GM18907 (cell line): ENCODE results near the gene HSP90AB1.

Source experiments
- ATAC-seq: cut with Tn5 transposase; IDR thresholded peaks from one replicate; pipeline ENCODE4 v1.9.1; 2021; ENCODE audit warnings: mild to moderate bottlenecking, moderate library complexity; ENCODE audit not compliant: unreplicated experiment

The HSP90AB1 gene

DNA sequence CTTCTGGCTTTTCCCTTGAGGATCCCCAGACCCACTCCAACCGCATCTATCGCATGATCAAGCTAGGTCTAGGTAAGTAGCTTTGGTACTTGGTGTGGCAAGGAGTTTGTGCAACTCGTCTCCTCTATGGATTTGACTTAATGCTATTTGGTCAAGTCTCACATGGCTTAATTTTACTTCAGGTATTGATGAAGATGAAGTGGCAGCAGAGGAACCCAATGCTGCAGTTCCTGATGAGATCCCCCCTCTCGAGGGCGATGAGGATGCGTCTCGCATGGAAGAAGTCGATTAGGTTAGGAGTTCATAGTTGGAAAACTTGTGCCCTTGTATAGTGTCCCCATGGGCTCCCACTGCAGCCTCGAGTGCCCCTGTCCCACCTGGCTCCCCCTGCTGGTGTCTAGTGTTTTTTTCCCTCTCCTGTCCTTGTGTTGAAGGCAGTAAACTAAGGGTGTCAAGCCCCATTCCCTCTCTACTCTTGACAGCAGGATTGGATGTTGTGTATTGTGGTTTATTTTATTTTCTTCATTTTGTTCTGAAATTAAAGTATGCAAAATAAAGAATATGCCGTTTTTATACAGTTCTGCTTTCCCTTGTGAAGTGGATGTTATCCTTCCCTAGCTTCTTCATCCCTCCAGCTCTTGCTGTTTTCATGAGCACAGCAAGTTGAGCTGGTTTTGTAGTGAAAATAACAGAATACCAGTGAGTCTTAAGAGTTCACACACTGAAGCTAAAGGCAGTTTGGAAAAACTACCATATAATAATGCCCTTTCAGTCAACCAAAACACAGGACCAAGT is 6.6 kb downstream of the HSP90AB1 start:
- no peak for ATAC-seq

DNA sequence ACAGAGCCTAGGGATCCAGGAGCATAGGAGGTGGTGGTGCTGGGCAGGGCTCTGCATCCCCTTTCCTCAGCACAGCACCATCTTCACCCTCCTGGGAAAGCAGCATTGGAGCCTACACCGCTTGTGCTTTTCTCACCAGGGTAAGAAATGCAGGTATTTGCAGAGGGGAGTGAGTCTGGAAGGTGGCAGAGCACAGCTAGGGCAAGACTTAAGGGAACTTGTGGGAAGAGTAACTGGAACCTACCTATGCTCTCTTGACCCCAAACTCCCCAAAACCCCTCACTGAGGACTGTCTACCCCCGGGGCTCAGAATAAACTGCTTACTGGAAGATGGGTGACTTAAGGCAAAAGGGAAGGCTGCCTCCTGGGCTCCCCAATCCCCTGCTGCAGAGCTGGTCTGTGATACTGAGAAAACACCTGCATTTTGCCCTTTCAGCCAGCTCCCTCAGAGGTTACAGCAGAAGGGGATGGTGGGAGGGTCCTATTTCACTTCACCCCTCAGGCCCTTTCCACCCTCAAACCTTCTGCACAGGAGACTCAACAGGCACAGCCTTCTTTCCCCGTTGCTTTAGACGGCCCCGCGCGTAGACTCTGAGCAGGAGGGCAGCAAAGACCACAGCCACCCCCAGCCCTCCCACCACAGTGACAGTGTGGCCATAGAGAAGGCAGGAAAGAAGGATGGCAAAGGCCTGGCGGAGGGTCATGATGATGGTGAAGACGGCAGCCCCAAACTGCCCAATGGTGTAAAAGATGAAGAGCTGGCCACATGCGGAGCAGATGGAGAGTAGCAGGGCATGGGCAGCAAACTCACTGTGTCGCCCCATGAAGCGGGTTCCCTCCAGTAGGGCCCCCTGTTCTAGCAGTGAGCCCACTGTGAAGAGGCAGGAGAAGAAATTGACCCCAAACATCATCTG is 7.5 kb downstream of the HSP90AB1 start:
- no peak for ATAC-seq

DNA sequence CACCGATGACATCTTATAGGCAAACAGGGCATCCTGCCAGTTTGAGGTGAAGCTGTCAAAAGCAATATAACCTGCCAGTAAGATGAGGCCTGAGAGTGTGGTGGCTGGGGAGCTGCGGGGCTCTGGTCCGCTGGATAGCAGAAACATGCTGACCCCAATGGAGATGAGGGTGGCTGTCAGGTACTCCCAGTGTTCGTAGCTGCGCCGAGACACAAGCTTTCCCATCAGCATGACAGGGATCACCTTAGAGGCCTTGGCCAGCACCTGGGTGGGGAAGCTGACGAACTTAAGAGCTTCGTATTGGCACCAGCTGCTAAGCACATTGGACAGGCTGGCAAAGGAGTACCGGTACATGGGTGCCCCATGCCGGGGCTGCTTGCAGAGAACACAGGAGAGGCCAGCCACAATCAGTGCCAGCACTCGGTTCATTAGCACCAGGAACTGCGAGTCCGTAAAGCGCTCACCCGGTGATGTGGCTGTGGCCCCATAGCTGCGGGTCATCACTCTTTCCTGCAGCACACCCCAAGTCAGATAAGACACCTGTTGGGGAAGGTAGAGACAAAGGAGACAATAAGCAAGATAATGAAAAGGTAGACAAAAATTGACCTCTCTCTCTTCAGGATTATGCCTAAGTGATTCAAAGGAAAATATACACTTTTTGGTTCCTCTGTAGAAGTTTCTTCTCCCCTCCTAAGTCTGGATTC is 8.4 kb downstream of the HSP90AB1 start:
- ATAC-seq, result no peak

DNA sequence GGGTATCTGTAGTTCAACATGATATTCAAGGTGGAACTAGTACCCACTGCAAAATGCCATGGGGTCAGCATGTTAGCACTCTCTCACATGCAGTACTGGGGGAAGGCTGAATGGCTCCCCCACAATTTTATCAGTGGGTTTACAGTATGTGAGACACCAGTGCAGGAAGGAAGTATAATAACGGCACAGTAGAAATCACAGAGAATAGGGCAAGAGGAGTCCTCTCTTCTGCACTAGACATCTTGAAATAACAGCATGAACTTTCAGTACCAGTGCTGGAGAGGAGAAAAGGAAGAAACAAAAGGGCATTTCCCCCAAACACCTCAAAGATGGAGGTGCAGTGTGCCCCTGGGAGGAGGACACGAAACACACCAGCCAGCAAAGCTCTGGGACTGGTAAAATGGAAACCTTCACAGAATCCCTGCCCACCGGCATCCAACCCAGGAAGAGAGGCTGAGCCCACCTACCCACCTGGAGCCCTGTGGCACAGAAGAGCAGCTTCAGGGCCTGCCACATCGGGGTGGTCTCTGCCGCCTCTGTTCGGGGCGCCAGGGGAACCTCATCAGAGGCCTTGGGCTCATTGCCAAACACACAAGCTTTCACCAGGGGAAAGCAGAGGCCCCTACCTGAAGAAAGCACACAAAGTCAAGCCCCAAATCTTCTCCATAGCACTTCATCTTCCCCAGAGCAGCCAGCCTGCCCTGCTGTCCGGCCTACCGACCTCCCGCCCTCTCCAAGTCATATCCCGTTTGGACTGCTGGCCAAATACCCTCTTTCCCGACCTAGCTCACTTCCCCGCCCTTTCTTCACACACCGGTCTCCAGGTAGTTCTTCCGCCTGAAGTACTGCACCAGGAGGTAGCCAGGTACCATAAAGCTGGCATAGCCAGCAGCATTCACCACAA is 9.2 kb downstream of the HSP90AB1 start:
- no peak for ATAC-seq

DNA sequence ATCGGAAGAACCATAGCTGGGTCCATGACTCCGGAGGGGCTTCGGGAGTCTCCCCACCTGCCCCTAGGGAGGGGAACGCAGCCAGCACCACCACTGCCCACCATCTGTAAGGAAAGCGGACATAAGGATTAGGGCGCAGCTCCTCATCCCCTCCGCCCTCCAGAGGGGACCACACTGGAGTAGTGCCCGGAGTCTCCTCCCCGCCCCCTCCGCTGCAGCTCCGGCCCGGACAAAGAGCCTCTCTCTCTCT is 9.8 kb downstream of the HSP90AB1 start:
- ATAC-seq, result no peak

DNA sequence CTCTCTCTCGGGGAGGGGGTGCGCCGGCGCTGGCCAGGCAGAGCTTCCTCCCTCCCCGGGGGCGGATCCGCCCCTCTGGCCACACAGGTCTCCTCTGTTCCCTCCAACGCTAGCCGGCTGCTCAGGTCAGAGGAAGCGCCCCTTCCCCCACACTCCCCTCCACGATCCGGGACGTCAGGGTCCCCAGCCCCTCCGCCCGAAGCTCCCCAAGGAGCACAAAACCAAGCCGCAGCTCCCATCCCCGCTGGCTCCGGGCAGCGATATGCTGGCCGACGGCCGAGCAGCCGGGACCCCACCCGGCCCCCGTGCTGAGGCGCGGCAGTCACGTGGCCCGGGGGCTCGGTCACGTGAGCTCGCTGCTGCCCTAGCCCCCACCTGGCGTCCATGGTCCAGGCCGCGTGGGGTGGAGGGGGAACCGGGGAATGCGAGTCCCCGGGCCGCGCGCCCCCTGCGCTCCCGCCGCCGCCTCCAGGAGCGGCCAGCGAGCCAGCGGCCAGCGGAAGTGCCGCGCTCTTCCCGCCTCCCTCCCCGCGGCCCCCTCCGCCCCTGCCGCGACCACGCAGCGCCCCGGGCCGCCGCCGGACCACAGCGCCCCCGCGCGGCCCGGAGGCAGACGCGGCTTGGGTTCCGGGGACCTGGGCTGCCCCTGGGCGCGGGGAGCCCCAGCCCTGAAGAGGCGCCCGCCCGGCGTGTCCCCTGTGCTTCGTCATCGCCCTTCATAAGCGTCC is 10.3 kb downstream of the HSP90AB1 start, which contains the start of gene SLC35B2:
SLC35B2 (minus strand) TSS at position 504 of the 728 bp plus-strand sequence; CDS start at position 386, 118 bp downstream.
- peak; percentile 50 for ATAC-seq

DNA sequence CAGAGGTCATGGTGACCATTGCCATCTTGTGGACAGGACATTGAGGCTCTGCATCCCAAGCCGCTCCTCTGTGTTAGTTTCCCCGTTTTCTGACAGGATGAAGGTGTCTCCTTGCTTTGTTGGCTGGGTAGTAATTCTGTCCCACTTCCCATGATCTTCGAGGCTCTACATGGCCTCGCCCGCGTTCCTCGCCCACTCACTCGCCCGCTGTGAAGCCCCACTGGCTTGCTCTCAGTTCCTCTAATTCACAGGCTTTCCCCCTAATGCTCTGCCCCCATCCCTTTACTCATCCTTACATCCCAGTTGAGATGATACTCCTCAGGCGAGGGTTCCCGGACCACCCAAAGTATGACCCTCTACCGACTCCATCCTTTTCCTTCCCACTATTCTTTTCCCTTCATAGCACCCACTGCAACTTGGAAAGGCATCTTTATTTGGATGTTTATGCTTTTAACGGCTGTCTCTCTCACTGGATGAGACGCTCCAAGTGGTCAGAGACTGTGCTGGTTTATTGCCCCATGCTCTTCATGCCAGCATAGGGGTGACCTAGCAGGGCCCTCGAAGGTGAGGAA is 10.9 kb downstream of the HSP90AB1 start:
- ATAC-seq, result peak; percentile 16

DNA sequence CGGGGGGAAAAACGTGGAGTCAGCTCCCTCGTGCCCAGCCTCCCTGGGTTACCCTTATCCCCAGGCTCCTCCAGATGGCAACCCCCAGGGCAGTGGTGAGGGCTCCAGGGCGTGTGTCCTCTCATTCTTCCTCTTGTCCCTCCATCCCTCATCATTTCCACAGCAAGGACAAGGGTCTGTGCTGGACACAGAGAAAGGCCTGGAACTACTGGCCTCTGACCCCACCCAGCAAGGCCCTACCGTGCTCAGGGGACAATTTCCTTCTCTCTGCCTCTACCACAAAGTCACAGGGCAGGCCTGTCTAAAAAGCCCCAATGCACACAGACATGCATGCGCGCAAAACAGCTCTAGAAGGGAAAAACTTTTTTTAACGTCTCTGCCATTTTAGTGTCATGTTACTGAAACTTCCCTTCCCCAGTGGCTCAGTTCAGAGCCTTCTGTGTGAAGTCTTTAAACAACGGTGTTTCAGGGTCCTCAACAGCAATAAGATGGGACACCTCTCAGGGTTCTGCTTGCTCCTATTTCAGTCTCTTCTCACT is 11.5 kb downstream of the HSP90AB1 start:
- no peak for ATAC-seq

DNA sequence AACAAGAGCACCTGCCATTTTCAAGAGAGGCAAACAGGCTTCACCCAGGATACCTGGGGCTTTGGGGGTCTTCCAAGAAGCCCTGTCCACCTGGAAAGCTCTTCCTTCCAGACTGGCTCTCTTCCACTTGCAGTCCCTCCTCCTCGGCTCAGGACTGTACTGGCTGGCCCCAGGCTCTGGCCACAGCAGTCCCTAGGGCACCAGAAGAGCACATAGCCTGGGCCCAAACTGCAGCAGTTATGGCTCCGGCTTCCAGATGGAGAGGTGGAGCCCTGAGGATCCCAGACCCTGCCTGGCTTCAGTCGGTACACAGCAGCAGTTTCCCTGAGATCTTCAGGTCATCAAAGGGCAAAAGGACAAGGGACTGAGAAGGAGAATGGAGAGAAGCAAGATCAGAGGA is 12.0 kb downstream of the HSP90AB1 start:
- no peak for ATAC-seq

DNA sequence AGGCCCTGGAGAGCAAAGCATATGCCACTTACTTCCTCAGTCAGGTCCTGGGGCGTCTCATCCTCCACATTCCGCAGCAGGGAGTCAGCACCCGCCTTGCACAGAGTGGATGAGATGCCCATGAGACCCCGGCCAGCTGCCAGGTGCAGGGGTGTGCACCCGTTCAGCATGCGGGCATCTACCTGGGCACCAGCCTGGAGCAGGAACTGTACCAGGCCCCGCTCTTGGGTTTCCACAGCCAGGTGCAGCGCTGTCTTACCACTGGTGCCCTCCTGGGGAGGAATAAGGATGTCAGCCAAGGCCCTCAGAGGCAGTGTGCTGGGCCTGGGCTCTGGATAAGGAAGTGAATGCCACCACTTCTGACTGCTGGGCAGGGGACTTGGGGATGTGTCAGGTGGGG is 13.1 kb downstream of the HSP90AB1 start:
- ATAC-seq, result no peak

DNA sequence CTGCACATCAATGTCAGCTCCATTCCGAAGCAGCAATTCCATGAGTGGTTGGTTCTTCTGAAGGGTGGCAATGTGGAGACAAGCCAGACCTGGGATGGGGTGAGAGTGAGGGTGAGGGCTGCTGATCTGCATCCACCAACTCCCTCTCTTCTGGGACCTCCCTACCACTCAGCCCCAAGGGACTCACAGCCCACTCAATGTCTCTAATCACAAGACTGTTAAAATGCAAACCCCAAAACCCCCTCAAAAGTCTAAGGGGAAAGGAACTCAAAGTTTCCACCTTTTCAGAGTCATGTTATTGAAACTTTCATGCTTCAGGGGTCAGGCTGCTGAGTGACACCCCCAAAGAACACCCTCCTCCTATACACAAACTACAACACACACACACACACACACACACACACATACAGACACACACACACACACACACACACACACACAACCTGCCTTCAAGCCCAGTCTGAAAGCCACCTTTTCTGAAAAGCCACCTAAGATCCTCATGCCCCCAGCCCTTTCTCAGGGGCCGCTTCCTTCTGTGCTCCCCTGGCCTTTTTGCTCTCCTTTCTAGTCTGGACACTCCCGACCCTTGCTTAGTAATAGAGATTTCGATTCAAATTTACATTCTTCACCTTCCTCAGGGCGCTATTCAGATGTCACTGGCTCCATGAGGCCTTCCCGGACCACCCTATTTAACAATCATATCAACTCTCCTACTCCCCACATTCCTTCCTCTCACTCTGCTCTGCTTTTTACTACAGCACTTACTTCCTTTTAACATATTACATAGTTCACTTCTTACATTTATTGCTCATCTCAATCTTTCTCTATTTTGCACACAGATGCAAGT is 13.8 kb downstream of the HSP90AB1 start:
- no peak for ATAC-seq

DNA sequence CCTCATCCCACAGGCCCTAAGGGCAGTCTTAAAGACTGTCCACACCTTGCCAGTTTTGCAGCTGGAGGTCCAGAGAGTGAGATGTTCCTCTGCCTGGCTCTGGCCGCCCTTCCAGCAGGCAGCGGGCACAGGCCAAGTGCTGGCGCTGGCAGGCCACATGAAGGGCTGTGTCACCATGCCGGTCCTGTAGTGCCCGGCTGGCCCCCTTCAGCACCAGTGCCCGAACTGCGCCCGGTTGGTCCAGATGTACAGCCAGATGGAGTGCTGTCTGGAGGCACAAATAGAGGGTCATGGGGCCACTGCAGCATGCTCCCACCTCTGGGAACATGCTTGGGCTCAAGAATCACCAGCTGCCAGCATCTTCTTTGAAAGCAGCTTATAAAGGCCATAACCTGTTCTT is 14.7 kb downstream of the HSP90AB1 start:
- ATAC-seq, result no peak

DNA sequence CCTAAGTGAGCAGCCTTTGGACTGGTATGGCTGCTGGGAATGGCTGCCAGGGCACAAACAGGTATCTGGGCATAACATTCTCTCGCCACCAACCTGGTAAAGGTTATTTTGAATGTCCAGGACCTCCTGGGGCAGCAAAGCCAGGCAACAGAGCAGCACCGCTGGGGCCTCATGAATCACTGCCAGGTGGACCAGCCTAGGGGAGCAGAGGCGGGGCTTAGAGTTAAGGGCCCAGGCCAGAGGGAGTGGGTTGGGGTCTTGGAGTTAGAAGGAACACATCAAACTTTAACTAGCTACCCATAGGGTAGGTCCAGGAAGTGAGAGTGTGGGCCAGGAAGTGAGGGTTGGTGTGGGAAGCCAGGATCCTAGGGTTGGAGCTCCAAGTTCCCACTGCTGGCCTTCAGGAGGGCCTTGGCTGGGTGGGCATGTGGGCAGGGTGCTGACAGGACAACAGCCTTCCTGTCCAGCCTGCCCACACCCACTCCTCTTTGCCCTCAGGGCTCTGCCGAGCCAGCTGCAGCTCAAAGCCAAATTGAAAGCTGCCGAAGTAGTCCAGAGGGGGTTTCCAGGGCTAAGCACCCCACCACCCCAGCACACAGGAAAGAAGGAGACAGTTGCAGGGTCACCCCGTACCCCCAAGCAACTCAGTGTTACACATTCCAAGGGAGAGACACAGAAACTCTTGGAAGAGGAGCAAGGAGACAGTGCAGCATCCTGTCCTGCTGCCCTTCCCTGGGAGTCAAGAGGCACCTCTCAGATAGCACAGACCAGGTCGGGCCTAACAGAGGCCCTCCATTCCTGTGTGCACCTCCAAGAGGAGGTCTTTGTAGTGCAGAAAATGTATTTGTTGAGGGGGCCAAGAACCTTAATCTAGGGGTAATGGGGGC is 15.8 kb downstream of the HSP90AB1 start:
- ATAC-seq, result peak; percentile 0

DNA sequence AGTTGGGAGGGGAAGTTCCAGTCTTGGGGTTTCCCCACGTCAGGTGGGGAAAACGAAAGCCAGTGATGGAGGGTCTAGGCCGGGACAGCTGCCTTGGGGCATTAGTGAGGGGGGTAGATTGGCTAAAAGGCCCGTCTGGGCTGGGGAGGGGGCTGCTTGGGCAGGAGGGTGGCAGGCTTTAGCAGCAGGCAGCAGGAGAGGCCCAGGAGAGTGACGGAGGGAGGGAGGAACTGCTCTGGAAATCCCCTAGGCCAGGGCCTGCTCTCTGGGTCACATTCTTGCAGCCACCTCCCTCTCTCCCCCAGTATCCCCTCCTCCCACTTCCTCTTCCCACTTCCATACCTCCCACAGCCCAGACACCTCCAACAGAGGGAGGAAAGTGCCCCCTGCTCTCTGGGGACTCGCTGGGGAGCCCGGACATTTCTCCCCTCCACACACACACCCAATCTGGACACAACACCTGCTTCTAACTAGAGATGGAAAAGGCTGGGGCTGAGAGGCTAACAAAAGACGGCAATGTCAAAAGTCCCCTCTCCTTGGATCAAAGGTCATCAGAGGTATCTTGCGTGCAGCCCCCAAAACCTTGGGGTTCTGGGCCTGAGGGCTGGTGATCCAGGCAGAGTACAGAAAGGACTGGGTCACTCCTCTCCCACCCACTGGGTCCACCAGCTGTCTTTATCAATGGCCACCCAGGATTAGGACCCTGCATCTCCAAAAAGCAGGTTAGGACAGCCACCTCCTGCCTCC is 16.6 kb downstream of the HSP90AB1 start:
- peak; percentile 16 for ATAC-seq

DNA sequence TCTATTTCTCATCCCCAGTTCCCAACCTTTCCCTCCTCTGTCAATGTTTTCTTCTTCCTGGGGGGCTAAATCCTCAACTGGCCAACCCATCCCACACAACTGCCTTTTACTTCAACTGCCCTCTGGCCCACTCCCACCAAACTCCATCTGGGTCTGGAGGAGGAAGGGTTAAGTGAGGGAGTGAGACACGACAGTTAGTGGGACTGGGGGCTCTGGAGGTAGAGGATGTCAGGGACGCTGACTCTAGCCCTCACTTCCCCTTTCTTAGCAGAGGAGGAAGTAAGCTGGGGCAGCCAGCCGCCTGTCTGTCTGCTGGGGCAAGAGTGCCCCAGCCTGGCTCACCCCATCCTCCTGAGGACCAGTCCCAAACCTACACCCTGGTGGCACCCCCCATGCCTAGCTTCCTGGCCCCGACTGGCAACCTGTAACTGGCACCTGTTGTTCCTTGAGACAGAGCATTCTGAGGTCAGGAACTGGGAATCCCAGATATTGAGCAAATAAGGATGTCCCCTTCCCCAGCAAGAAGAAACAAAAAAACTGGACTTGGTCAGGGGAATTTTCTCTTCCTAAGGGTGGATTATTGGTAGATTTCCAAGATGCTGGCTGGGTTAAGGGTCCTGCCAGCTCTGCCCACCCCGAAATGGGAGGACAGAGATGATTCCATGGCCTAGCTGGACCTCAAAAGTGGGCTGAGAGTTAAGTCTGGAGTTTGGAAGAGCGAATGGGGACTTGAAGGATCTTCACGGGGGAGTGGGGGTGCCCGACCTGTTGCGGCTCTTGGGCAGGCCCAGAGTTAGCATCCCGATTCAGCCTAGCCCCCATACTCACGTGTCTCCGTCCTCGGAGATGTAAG is 17.5 kb downstream of the HSP90AB1 start:
- ATAC-seq, result peak; percentile 28
